HG03439 (cell line): ENCODE measurements around the gene HRH3.

Experiments used
- ATAC-seq: cut with Tn5 transposase; IDR thresholded peaks from one replicate; pipeline ENCODE4 v1.9.1; 2021; ENCODE audit warnings: mild to moderate bottlenecking, moderate library complexity; ENCODE audit not compliant: unreplicated experiment

The HRH3 gene

GRCh38 chr20:62230696-62231095 is 10.6 kb upstream of the HRH3 start:
- no peak for ATAC-seq

- ATAC-seq, result no peak
Measured at GRCh38 chr20:62230276-62230675, 10.2 kb upstream of the HRH3 start.

- ATAC-seq, result no peak
Measured at GRCh38 chr20:62229667-62230066, 9.6 kb upstream of the HRH3 start.

GRCh38 chr20:62228982-62229545 is 9.0 kb upstream of the HRH3 start:
- no peak for ATAC-seq

GRCh38 chr20:62227977-62228958 is 8.2 kb upstream of the HRH3 start:
- no peak for ATAC-seq

GRCh38 chr20:62227591-62227976 is 7.5 kb upstream of the HRH3 start:
- ATAC-seq, result no peak

GRCh38 chr20:62226707-62227590 is 6.9 kb upstream of the HRH3 start:
- ATAC-seq, result no peak

GRCh38 chr20:62225820-62226635 is 6.0 kb upstream of the HRH3 start:
- no peak for ATAC-seq

- no peak for ATAC-seq
Measured at GRCh38 chr20:62225026-62225425, 4.9 kb upstream of the HRH3 start.

GRCh38 chr20:62224113-62224855 is 4.2 kb upstream of the HRH3 start:
- ATAC-seq, result no peak

- no peak for ATAC-seq
Measured at GRCh38 chr20:62223571-62223970, 3.5 kb upstream of the HRH3 start.

- ATAC-seq, result no peak
Measured at GRCh38 chr20:62222972-62223371, 2.9 kb upstream of the HRH3 start.

- ATAC-seq, result no peak
Measured at GRCh38 chr20:62222266-62222850, 2.3 kb upstream of the HRH3 start.

- no peak for ATAC-seq
Measured at GRCh38 chr20:62220666-62221568, 839 bp upstream of the HRH3 start.

GRCh38 chr20:62219101-62219991 is 732 bp downstream of the HRH3 start:
- no peak for ATAC-seq

- ATAC-seq, result no peak
Measured at GRCh38 chr20:62217913-62218773, 1.9 kb downstream of the HRH3 start.
